Transverse colon (tissue), 4 donors: ENCODE measurements around the gene LYZL4. TPM values are rescaled to one million over a fixed set of nuclear protein-coding genes. Genes with fewer than 3 reads are reported as not detected.

Experiments
- DNase-seq: peaks from one replicate; pipeline ENCODE4 v3.0.0-alpha.2; 2019
- H3K27ac ChIP-seq, 4 donors: fragments of 200-600 bp; sonication (generic); 2 replicates each; pipeline ENCODE4 v1.5.1; 2016 to 2018; ENCODE audit warnings: inconsistent platforms in 4 of 4
- H3K27me3 ChIP-seq: fragments of 200-600 bp; sonication (generic); 2 replicates; pipeline ENCODE4 v1.5.1; 2017; ENCODE audit warnings: inconsistent platforms
- H3K36me3 ChIP-seq, 4 donors: fragments of 200-600 bp; sonication (generic); 2 replicates each; pipeline ENCODE4 v1.5.1; 2017 to 2019; ENCODE audit warnings: inconsistent platforms in 4 of 4
- H3K4me1 ChIP-seq, 4 donors: fragments of 200-600 bp; sonication (generic); 2 replicates each; pipeline ENCODE4 v1.5.1; 2017 to 2020; ENCODE audit warnings: inconsistent platforms in 4 of 4
- H3K4me3 ChIP-seq, 4 donors: fragments of 200-600 bp; sonication (generic); 1 replicate in 1 of 4; 2 replicates in 3 of 4; pipeline versions ENCODE4 v1.5.1 to v1.6.1; 2017 to 2019; ENCODE audit warnings: inconsistent platforms in 4 of 4
- H3K9me3 ChIP-seq, 2 donors: fragments of 200-600 bp; sonication (generic); 2 replicates each; pipeline ENCODE4 v1.5.1; 2017 to 2019; ENCODE audit warnings: inconsistent platforms in 2 of 2
- EP300 ChIP-seq: sonication (generic); formaldehyde crosslinking; IDR thresholded peaks from one replicate; pipeline ENCODE4 v1.6.1; 2017; ENCODE audit warnings: antibody characterized with exemption, low read depth
- POLR2A ChIP-seq: fragments of 450-650 bp; IDR thresholded peaks from one replicate; pipeline ENCODE4 v1.6.1; 2016; ENCODE audit warnings: antibody characterized with exemption, mild to moderate bottlenecking, moderate library complexity
- POLR2AphosphoS5 ChIP-seq, 3 donors: sonication (generic); formaldehyde crosslinking; IDR thresholded peaks; one replicate each; pipeline ENCODE4 v1.6.1; 2016; ENCODE audit warnings: antibody characterized with exemption in 3 of 3
- WGBS, 2 donors: methylation state at CpG; one replicate each; pipeline ENCODE4 v1.1.5; 2018; ENCODE audit warnings: low coverage in 1 of 2; 5-methylcytosine and 5-hydroxymethylcytosine counted together
- in situ Hi-C, 4 donors: fragments of 200-750 bp; cut with MboI; loops; one replicate each; pipeline versions ENCODE4 v1.15.0 to v1.15.1; 2017; ENCODE audit warnings: low sequenced_read_pairs in 3 of 4, low pct_ligation_motif_present in 1 of 4, low pct_unique_long_range_greater_than_20kb in 1 of 4
- intact Hi-C: fragments of 100-400 bp; cut with DNase I; formaldehyde crosslinking; loops from one replicate; pipeline ENCODE4 v1.15.1; 2023; ENCODE audit warnings: low total_unique reads
- total RNA-seq, 4 donors: library from RNA; depleted of rRNA; stranded (reverse); fragments of >200 nt; gene quantifications; one replicate each; pipeline ENCODE4 v1.1.0, GENCODE V29; 2016
- TF ChIP-seq, protein P1 (sequence below), 5 experiments: fragments of 200-600 bp in 3 of 5; fragments of 450-650 bp in 2 of 5; sonication (generic) in 3 of 5; IDR thresholded peaks; 1 replicate in 2 of 5; 2 replicates in 3 of 5; pipeline ENCODE4 v1.5.1; 2016 to 2017; ENCODE audit warnings: antibody characterized with exemption in 5 of 5, inconsistent platforms in 3 of 5, mild to moderate bottlenecking in 2 of 5, moderate library complexity in 1 of 5

The LYZL4 gene
- total RNA-seq, 4 donors from 2014 or later, result not detected

DNA sequence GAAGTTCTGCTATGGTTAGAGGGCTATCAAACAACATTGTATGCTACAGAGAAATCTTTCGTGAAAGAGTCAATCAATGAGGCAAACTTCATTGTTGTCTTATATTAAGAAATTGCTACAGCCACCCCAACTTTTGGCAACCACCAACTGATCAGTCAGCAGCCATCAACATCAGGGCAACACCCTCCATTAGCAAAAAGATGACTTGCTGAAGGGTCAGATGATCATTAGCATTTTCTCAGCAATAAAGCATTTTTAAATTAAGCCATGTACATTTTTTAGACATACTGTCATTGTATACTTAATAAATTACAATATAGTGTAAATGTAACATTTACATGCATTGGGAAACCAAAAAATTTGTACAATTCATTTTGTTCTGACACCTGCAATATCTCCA is 53.1 kb downstream of the LYZL4 start:
- no peak overlapping the region for H3K4me3 ChIP-seq
- no peaks in the 10 kb centered on the region for H3K27me3 ChIP-seq
- intact Hi-C loops (no loop called here), in situ Hi-C loops (no loop called here)
- no peaks in the 10 kb centered on the region for H3K9me3 ChIP-seq
- 74% methylated on average over 1 of the region's 1 CpG; no CpG with 5 or more reads in 1 of the 2 donors for WGBS, 2 donors
- no peaks in the 10 kb centered on the region for H3K36me3 ChIP-seq
- no peaks in the 10 kb centered on the region for H3K4me1 ChIP-seq
- no peak overlapping the region for H3K27ac ChIP-seq
- DNase-seq, result no peak
- no peak for TF ChIP-seq EP300
- TF ChIP-seq, protein P1, sequence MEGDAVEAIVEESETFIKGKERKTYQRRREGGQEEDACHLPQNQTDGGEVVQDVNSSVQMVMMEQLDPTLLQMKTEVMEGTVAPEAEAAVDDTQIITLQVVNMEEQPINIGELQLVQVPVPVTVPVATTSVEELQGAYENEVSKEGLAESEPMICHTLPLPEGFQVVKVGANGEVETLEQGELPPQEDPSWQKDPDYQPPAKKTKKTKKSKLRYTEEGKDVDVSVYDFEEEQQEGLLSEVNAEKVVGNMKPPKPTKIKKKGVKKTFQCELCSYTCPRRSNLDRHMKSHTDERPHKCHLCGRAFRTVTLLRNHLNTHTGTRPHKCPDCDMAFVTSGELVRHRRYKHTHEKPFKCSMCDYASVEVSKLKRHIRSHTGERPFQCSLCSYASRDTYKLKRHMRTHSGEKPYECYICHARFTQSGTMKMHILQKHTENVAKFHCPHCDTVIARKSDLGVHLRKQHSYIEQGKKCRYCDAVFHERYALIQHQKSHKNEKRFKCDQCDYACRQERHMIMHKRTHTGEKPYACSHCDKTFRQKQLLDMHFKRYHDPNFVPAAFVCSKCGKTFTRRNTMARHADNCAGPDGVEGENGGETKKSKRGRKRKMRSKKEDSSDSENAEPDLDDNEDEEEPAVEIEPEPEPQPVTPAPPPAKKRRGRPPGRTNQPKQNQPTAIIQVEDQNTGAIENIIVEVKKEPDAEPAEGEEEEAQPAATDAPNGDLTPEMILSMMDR (IDR thresholded peaks at IDR 0.05), result no peak

GRCh38 chr3:42355612-42356011 is 54.8 kb downstream of the LYZL4 start:
- TF ChIP-seq, protein P1 (IDR thresholded peaks at IDR 0.05), result no peak
- no peak for TF ChIP-seq POLR2A
- TF ChIP-seq EP300, result no peak
- no peak for TF ChIP-seq POLR2AphosphoS5 (IDR thresholded peaks at IDR 0.05)
- no peak overlapping the region for H3K4me3 ChIP-seq
- no peak overlapping the region for H3K27ac ChIP-seq
- in situ Hi-C loops (no loop called here), intact Hi-C loops (no loop called here)
- no peaks in the 10 kb centered on the region for H3K4me1 ChIP-seq
- H3K27me3 ChIP-seq, result no peaks in the 10 kb centered on the region
- no peaks in the 10 kb centered on the region for H3K36me3 ChIP-seq
- DNase-seq, result no peak
- H3K9me3 ChIP-seq, result no peaks in the 10 kb centered on the region

GRCh38 chr3:42353631-42354030 is 56.8 kb downstream of the LYZL4 start:
- Histone ChIP-seq H3K36me3 (no peaks in the 10 kb centered on the region), H3K4me3 (no peak overlapping the region), H3K4me1 (no peaks in the 10 kb centered on the region), H3K27ac (no peak overlapping the region), H3K27me3 (no peaks in the 10 kb centered on the region), H3K9me3 (no peaks in the 10 kb centered on the region)
- in situ Hi-C loops (no loop called here), intact Hi-C loops (no loop called here)
- no peak for TF ChIP-seq POLR2A
- no peak for TF ChIP-seq EP300
- DNase-seq, result no peak

- DNase-seq, result no peak
- no peaks in the 10 kb centered on the region for H3K4me1 ChIP-seq
- no peaks in the 10 kb centered on the region for H3K27me3 ChIP-seq
- no peak overlapping the region for H3K27ac ChIP-seq
- intact Hi-C loops (no loop called here), in situ Hi-C loops (no loop called here)
- TF ChIP-seq, protein P1 (IDR thresholded peaks at IDR 0.05), result no peak
- no peak for TF ChIP-seq EP300
- no peaks in the 10 kb centered on the region for H3K9me3 ChIP-seq
- no peaks in the 10 kb centered on the region for H3K36me3 ChIP-seq
- no peak overlapping the region for H3K4me3 ChIP-seq
- 40 to 78% methylated on average over 2 of the region's 2 CpGs for WGBS, 2 donors
Observed at GRCh38 chr3:42351207-42351606, 59.2 kb downstream of the LYZL4 start.

GRCh38 chr3:42349765-42350594 is 60.4 kb downstream of the LYZL4 start:
- Histone ChIP-seq H3K9me3 (no peaks in the 10 kb centered on the region), H3K27me3 (no peaks in the 10 kb centered on the region), H3K36me3 (no peaks in the 10 kb centered on the region), H3K4me3 (no peak overlapping the region), H3K27ac (no peak overlapping the region), H3K4me1 (no peaks in the 10 kb centered on the region)
- WGBS, 2 donors, result 73 to 89% methylated on average over 4 to 7 of the region's 7 CpGs
- TF ChIP-seq POLR2A, result no peak
- TF ChIP-seq, protein P1 (IDR thresholded peaks at IDR 0.05), result no peak
- TF ChIP-seq POLR2AphosphoS5 (IDR thresholded peaks at IDR 0.05), result no peak
- TF ChIP-seq EP300, result no peak
- in situ Hi-C loops, result no loop called here
- intact Hi-C loops, result no loop called here
- no peak for DNase-seq
